Pancreas (tissue), 10 donors: Measurements from ENCODE around the gene REN. TPM values are rescaled to one million over a fixed set of nuclear protein-coding genes. Genes with fewer than 3 reads are reported as not detected.
A peak's percentile ranks its signal among the peaks of the same experiment; 100 is the strongest.

Source experiments
- ATAC-seq, 4 donors: fragments of 200-7000 bp; cut with Tn5 transposase; one replicate each; pipeline versions ENCODE4 v1.8.0 to v1.9.1; 2020; ENCODE audit warnings: mild to moderate bottlenecking in 4 of 4, moderate library complexity in 4 of 4
- DNase-seq, 6 donors: peaks; one replicate each; pipeline ENCODE4 v3.0.0-alpha.2; 2020
- FAIRE-seq: peaks from 2 replicates; lab custom pipeline; 2012; peaks lifted over from hg19 to GRCh38; lab: Jason Lieb, UNC
- H3K27ac ChIP-seq, 4 donors: fragments of 200-600 bp; sonication (generic); 1 replicate in 3 of 4; 2 replicates in 1 of 4; pipeline versions ENCODE4 v1.5.0 to v1.8.0; 2020
- H3K27me3 ChIP-seq, 4 donors: fragments of 200-600 bp; one replicate each; pipeline ENCODE4 v1.8.0; 2021
- H3K36me3 ChIP-seq, 3 donors: fragments of 200-600 bp; sonication (generic) in 1 of 3; one replicate each; pipeline versions ENCODE4 v1.5.0 to v1.8.0; 2020 to 2021
- H3K4me1 ChIP-seq, 3 donors: fragments of 200-600 bp; one replicate each; pipeline ENCODE4 v1.8.0; 2021
- H3K4me3 ChIP-seq, 4 donors: fragments of 200-600 bp; sonication (generic) in 2 of 4; one replicate each; pipeline versions ENCODE4 v1.5.0 to v1.8.0; 2020 to 2021
- H3K9me3 ChIP-seq, 4 donors: fragments of 200-600 bp; one replicate each; pipeline ENCODE4 v1.8.0; 2021
- WGBS, 2 donors: extraction: QIAGEN DNeasy Blood & Tissue Kit; methylation state at CpG; one replicate each; pipeline ENCODE4 v1.1.7; 2013; 5-methylcytosine and 5-hydroxymethylcytosine counted together
- intact Hi-C, 3 donors: fragments of 100-400 bp; cut with DNase I; formaldehyde crosslinking; loops; one replicate each; pipeline versions ENCODE4 v1.11.1 to v1.14.2; 2022
- polyA plus RNA-seq, 2 donors: library from polyadenylated mRNA; stranded (reverse); fragments of 200-250 nt; gene quantifications; one replicate each; pipeline ENCODE4 v1.2.3, GENCODE V29; 2013
- total RNA-seq, 6 donors: library from RNA; stranded (reverse); fragmentation: NEBNext Ultra II Directional in 4 of 6; extraction: Animal tissue kit (Norgen Biotek cat#: 25700) in 4 of 6; gene quantifications; one replicate each; pipeline versions ENCODE4 v1.2.1 to v1.2.4, GENCODE V29; 2021 to 2023
- TF ChIP-seq, protein P1 (sequence below), 4 donors: fragments of 200-600 bp; sonication (generic) in 3 of 4; IDR thresholded peaks; one replicate each; pipeline versions ENCODE4 v1.5.0 to v1.8.0; 2021; ENCODE audit warnings: antibody characterized with exemption in 4 of 4
- donor health status: healthy with polysubstance abuse.
- donor health status: DM: no; HTN: no; CAD: no; lungs with moderate emphysema.
- donor health status: DM: no; HTN: no; CAD: no.
- donor health status: control.
- donor health status: control.
- donor health status: Bipolar disorder and iron deficiency.
- donor health status: DM: yes; HTN: yes; CAD: no.
- donor health status: DM: no; HTN: no; CAD: no.
- donor health status: DM: no; HTN: no; CAD: no.
- donor health status: DM: yes; HTN: yes; CAD: no.

Gene REN
- total and polyA plus RNA-seq, 8 donors: 0.28 TPM; not detected in 7

DNA sequence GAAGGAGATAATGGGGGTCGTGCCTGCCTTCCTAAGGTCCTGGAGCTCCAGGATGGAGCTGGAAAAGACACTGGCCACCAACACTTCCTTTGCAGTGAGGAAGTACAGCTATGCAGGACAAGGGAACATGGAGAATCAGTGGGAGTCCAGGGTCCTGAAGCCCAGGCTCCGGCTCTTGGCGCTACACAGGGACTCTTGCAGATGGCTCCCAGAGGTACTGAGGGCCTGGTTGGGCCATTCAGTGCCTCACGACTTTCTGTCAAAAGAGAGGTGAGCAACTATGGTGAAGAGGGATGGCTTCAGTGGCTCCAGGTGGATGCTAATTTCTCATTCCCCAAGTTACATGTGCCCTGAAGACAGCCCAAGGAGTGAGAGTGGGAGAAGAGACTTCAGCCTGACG is 12.5 kb downstream of the REN start:
- H3K27me3 ChIP-seq: no peaks in the 10 kb centered on the region
- intact Hi-C loops: no loop called here
- no peaks in the 10 kb centered on the region for H3K9me3 ChIP-seq
- DNase-seq (no peak), FAIRE-seq (no peak), ATAC-seq (no peak)
- 86 to 93% methylated on average over 5 of the region's 5 CpGs for WGBS, 2 donors
- no peak overlapping the region for H3K27ac ChIP-seq
- H3K36me3 ChIP-seq: no peaks in the 10 kb centered on the region
- no peaks in the 10 kb centered on the region for H3K4me1 ChIP-seq
- TF ChIP-seq, protein P1, sequence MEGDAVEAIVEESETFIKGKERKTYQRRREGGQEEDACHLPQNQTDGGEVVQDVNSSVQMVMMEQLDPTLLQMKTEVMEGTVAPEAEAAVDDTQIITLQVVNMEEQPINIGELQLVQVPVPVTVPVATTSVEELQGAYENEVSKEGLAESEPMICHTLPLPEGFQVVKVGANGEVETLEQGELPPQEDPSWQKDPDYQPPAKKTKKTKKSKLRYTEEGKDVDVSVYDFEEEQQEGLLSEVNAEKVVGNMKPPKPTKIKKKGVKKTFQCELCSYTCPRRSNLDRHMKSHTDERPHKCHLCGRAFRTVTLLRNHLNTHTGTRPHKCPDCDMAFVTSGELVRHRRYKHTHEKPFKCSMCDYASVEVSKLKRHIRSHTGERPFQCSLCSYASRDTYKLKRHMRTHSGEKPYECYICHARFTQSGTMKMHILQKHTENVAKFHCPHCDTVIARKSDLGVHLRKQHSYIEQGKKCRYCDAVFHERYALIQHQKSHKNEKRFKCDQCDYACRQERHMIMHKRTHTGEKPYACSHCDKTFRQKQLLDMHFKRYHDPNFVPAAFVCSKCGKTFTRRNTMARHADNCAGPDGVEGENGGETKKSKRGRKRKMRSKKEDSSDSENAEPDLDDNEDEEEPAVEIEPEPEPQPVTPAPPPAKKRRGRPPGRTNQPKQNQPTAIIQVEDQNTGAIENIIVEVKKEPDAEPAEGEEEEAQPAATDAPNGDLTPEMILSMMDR (IDR thresholded peaks at IDR 0.05): no peak
- no peak overlapping the region for H3K4me3 ChIP-seq

DNA sequence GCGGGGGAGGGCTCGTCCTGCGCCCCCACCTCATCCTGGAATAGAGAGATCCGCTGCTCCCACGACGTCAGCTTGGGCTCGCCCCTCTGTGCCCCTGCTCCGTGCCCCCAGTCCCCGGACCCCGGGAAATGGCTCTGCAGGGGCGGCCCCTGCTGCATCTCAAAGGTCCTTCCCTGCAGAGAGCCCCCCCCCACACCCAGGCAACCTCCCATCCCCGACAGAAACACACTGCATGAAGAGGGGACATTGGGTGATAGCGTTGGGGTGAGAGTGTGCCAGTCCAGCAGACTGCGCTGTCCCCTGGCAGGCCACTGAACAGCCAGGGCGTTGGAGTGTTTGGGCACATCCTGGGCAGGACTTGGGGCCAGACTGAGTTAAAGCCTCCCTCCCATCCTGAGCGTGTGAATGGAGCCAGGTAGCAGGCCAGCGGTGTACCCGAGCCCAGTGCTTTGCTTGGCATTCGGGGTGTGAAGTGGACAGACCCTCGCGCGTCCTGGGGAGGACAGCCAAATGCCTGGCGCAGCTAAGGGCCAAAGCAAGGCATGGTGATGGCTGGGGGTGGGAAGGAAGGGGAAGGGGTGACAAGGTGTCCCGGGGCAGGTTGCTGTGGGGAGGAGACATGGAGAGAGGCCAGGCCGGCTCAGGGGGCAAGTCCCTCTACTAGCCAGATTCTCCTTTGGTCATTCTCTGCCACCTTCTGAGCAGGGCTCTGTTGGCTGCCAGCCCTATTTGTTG is 13.7 kb downstream of the REN start:
- peak in 4 of 6 donors; percentile 20 to 77 (median 32) for DNase-seq
- no peaks in the 10 kb centered on the region for H3K9me3 ChIP-seq
- TF ChIP-seq, protein P1 (IDR thresholded peaks at IDR 0.05): no peak
- no peaks in the 10 kb centered on the region for H3K36me3 ChIP-seq
- H3K4me3 ChIP-seq: peak overlapping the region; percentile 57 to 84 (median 76)
- intact Hi-C loops: no loop called here
- 38 to 39% methylated on average over 24 to 25 of the region's 25 CpGs for WGBS, 2 donors
- no peak for FAIRE-seq
- no peaks in the 10 kb centered on the region for H3K27me3 ChIP-seq
- H3K27ac ChIP-seq: no peak overlapping the region
- H3K4me1 ChIP-seq: no peaks in the 10 kb centered on the region
- peak; percentile 5 to 41 (median 16) for ATAC-seq

DNA sequence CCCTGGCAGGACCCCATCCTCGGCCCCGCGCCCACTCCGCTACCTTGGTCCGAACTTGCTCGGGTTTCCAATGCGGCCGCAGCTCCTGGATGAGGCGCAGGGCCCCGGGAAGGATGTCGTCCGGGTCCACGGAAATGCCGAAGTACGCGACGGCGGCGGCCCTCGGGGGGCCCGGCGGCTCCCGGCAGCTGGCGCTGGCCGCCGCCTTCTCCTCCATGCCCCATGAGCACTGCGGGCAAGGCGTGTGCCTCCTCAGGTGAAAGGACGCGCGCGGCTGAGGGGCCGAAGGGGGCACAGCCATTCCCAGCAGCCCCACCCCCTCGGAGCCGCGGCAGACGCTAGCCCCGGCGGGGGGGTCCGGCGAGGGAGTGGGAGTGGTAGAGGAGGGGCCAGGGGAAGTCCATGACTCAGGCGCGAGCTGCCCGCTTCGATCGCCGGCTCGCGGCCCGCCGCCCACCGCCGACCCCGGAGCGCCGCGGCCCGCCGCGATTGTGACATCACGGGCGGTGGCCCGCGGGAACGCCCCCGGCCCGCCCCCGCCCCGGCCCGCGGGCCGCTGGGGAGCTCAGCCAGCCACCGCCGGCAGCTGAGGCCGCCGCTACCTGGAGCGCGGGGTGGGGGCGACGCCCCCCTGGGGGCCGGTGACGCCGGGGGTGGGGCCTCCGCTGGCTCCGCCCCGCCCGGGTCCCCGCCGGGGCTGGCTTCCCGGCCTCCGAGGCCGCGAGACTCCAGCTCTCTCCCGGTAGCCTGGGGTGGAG is 14.4 kb downstream of the REN start, which contains the start of gene ETNK2:
ETNK2 (minus strand) TSS at position 493 of the 758 bp plus-strand sequence; CDS start at position 301, 192 bp downstream.
- peak within 1 kb of the TSS; percentile 57 to 84 (median 76) for H3K4me3 ChIP-seq
- TF ChIP-seq, protein P1 (IDR thresholded peaks at IDR 0.05): no peak
- peak within 1 kb of the TSS in 3 of 4 donors; percentile 31 to 69 (median 48) for H3K27ac ChIP-seq
- H3K4me1 ChIP-seq: no peaks in the 10 kb centered on the region
- no peaks in the 10 kb centered on the region for H3K36me3 ChIP-seq
- DNase-seq (peak; percentile 64 to 87 (median 74)), ATAC-seq (peak; percentile 68 to 86 (median 82)), FAIRE-seq (no peak)
- H3K9me3 ChIP-seq: no peaks in the 10 kb centered on the region
- intact Hi-C loops: no loop called here
- 0 to 1% methylated on average over 32 to 94 of the region's 94 CpGs for WGBS, 2 donors
- H3K27me3 ChIP-seq: no peaks in the 10 kb centered on the region

DNA sequence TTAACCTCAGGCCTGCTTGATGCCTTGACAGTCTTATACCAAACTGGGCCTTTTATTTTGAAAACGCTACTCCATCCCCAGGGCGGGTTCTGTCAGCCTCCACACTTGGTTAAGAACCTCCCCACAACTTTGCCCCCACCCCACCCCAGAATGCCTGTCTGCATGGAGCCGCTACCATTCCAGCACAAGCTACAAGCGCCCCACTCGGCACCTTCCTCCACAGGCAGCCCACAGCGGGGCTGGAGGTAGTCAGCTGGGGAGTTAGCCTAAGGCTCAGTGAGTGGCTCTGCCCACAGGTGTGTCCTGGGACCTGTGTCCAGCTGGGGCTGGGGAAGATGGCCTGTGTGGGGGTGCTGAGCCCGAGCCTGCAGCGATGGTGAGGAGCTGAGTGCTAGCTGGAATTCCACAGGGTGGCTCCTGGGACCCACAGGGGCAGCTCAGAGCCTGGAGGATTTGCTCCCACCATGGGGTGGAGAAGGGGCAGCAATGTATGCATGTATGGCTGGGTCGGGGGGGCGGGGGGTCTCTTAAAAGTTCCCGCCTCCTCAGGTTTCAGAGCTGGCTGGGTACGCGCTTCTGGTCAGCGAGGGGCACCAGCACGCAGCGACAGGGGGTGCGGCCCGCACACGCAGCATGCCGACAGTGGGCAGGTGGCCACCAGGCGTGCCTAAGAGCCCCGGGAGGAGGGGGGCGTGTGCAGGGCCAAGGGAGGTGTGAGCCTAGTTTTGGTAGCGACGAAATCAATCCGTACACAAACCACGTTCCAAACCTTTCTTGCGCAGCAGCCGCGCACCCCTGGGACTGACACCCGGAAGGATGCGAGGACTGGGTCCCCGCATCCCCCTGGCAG is 15.2 kb downstream of the REN start:
- Histone ChIP-seq H3K4me1 (no peaks in the 10 kb centered on the region), H3K36me3 (no peaks in the 10 kb centered on the region), H3K9me3 (no peaks in the 10 kb centered on the region), H3K27ac (peak overlapping the region in 3 of 4 donors; percentile 31 to 69 (median 48)), H3K27me3 (no peaks in the 10 kb centered on the region), H3K4me3 (peak overlapping the region; percentile 57 to 84 (median 76))
- DNase-seq (peak in 5 of 6 donors; percentile 30 to 79 (median 37)), ATAC-seq (peak; percentile 29 to 46 (median 37)), FAIRE-seq (no peak)
- TF ChIP-seq, protein P1 (IDR thresholded peaks at IDR 0.05): no peak
- WGBS, 2 donors: 30 to 35% methylated on average over 29 to 33 of the region's 33 CpGs
- intact Hi-C loops: no loop called here
